HG03060 (cell line): ENCODE measurements around the gene ZDHHC18.
A peak's percentile ranks its signal among the peaks of the same experiment; 100 is the strongest.
"Not testable (repeated sequence)": the region's sequence is repeated elsewhere in the genome, so short reads cannot be mapped to it uniquely, and the experiment has no call there.

Experiments
- ATAC-seq: cut with Tn5 transposase; IDR thresholded peaks from one replicate; pipeline ENCODE4 v1.9.1; 2021; ENCODE audit warnings: low read depth, moderate number of reproducible peaks; ENCODE audit not compliant: unreplicated experiment

ZDHHC18 gene

DNA sequence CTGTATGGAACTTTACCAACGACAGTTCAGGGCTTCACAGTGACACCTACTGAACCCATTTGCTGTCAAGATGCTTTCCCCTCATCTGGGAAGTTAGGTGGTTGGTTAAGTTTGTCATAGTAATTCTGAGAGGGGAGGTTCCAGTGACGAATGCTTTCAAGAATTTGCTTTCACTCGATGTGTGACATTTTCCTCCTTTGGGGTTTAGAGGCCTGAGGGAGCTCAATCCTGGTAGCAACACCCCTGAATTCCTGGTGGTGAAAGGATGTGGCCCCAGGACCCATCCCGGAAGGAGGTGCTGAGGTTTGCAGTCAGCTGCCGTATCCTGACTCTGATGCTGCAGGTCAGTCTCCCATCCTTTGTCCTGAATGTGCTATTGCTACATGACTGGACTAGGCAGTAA, 35.9 kb upstream of the ZDHHC18 start:
- ATAC-seq: no peak

DNA sequence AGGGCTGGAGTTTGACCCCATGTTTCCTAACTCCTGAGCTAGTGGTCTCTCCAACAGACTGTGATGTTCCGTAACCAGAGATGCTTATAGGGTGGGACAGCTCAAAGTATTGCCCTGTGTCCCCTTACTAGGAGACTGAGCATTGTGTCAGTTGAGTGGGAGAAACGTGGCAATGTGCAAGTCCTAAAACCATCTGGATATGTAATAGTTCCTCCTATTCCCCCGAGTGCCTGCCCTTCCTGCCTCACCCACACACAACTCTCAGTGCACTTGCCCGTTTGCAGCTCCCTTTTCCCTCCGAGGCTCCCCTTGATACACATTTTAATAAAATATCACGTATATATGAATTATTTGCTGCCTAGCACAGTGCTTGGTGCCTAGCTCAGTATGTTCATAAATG, 35.3 kb upstream of the ZDHHC18 start:
- ATAC-seq: no peak

DNA sequence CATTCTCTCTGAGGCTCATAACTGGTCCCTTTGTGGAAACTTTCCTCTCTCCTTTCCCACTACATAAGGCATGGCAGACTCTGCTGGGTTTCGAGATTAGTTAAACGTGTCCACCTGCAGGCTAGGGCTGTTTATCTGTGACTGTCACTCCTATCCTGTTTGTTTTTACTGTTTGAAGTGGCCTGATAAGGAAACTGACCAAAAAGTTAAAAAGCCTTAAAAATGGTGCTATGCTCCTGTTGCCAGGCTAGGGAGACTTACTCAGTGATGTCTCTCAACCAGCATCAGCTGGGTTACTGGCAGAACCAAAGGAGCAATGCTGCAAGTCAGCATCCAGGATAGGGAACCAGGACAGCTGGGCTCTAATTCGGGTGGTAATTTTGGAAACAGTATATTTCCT, 34.9 kb upstream of the ZDHHC18 start:
- no peak for ATAC-seq

DNA sequence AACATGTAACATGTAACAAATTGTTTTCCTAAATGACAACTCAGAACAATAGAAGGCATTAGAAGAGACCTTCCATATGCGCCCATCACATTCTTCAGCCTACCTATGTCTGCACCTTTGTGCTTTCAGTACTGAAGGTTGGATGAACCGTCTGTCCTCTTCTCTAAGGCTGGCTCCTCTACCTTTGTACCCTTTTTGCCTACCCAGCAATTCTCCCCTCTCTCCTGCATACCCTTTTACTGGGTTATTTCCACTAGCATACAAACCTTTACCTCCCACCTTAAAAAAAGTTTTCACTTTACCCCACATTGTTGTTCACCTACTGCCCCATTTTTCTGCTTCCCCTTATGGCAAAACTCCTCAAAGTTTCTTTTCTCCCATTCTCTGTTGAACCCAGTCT, 33.6 kb upstream of the ZDHHC18 start:
- ATAC-seq: no peak

DNA sequence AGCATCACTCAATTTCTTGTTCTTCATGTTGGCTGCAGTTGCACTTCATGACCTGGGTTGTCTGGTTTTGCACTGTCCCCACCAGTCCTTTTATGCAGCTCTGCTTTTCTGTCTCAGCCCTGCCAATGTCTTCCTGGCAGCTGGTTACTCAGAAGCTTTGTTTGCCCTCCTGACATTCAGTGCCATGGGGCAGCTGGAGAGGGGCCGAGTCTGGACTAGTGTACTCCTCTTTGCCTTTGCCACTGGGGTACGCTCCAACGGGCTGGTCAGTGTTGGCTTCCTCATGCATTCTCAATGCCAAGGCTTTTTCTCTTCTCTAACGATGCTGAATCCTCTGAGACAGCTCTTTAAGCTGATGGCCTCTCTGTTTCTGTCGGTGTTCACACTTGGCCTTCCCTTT, 32.1 kb upstream of the ZDHHC18 start:
- no peak for ATAC-seq

DNA sequence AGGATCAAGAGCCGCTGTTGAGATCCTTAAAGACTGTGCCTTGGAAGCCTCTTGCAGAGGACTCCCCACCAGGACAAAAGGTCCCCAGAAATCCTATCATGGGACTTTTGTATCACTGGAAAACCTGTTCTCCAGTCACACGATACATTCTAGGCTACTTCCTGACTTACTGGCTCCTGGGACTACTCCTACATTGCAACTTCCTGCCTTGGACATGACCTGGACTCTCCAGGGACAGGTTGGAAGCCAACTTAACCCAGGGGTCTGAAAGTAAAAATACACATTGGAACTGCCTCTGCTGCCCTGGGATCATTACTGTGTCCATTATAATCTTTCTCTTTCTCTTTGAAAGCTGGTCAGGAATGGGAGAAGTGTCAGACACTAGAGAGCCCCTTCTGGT, 28.9 kb upstream of the ZDHHC18 start:
- no peak for ATAC-seq

DNA sequence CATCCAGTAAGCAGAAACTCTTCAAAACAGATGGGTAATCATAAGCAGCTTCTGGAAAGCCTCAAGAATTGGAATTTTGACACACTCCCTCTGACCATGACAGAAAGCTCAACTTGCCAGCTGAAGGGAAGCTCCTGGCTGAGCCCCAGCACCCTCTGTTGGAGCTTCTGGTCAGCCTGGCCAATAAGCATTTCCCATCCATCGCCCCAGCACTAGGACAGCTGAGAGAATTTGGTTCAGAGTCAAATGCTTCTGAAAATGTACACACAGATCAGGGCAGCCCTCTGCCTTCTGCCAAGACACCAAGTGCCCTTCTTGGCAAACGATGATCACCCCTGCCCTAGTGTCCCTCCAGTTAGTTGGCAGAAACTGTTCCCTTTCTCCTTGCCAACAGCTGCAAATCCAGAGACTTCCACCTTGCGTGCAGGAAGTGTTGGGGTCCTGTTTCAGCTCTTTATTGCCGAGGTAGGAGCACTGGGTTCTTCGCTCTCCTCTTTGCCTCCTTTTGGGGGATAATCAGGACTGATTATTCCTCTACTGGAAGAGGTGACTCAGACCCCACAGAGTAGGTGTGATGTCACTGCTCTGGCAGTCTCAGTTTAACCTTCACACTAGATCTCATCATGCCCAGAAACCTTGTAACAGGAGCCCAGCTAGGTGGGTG, 26.9 kb upstream of the ZDHHC18 start:
- no peak for ATAC-seq

DNA sequence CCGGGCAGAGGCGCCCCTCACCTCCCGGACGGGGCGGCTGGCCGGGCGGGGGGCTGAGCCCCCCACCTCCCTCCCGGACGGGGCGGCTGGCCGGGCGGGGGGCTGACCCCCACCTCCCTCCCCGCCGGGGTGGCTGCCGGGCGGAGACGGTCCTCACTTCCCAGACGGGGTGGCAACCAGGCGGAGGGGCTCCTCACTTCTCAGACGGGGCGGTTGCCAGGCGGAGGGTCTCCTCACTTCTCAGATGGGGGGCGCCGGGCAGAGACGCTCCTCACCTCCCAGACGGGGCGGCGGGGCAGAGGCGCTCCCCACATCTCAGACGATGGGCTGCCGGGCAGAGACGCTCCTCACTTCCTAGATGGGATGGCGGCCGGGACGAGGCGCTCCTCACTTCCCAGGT, 22.6 kb upstream of the ZDHHC18 start:
- ATAC-seq: not testable (repeated sequence)

DNA sequence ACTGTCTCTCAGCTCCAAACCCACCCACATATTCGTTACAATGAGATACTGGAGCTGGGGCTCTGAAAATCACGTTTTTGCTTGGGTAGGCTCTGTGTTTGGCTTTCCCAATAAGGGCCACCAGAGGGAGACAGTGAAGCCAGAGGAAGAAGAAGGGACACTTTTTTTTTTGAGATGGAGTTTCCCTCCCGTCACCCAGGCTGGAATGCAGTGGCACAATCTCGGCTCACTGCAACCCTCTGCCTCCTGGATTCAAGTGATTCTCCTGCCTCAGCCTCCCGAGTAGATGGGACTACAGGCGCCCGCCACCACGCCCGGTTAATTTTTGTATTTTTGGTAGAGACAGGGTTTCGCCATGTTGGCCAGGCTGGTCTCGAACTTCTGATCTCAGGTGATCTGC, 16.4 kb upstream of the ZDHHC18 start:
- not testable (repeated sequence) for ATAC-seq

DNA sequence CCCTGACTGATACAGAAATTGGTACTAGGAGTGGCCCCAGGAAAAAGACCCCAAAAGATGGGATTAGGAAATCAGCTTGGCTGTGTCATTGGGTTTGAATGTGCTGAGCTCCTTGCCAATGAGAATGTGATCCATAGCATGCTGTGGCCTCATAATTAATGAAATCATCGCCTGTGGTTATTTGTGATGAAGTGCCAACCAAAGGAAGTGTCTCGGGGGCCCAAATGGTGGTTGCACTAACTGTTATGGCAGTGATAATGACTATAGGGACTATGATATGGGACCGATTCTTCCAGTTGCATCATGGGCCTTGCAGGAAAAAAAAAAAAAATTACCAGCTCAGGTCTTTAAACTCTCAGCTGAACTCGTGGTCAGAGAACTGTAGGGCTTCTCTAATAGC, 15.4 kb upstream of the ZDHHC18 start:
- ATAC-seq: no peak

DNA sequence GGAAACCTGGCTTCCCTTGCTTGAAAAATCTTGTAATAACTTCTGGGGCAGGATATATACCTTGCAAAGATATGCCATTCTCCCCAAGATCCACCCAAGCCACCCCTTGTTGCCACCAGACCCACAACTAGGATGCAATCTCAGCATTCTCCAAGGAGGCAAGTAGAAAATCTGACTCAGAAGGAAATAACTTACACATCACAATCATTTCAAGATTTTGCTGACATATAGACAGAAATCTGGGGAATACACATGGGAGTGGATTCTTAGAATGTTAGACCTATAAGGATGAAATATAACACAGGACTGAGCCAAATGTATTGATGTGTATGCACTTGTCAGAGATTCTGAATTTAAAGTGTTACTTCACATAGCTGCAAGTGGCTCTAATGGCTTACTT, 14.8 kb upstream of the ZDHHC18 start:
- no peak for ATAC-seq

DNA sequence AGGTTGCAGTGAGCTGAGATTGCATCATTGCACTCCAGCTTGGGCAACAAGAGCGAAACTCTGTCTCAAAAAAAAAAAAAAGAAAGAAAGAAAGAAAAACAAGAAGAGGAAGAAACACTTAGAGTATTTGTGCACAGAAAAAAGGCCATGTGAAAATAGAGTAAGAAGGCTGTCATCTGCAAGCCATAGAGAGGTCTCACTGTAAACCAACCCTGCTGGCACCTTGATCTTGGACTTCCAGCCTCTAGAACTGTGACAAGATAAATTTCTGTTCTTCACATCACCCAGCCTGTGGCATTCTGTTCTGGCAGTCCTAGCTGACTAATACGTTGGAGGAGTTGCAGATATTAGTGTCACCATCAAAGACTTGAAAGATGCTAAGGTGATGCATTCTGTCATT, 12.1 kb upstream of the ZDHHC18 start:
- no peak for ATAC-seq

DNA sequence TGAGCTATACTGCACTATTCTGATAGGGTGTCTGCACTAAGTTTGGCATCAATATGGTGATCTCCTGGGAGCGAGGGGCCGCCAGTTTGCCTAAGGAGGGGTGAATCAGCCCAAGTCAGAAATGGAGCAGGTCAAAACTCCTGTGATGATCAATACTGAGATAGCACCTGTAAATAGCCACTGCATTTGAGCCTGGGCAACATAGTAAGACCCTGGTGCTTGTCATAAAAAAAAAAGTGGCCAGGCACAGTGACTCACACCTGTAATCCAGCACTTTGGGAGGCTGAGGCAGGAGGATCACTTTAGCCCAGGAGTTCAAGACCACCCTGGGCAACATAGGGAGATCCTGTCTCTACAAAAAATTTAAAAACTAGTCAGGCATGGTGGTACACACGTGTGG, 11.6 kb upstream of the ZDHHC18 start:
- no peak for ATAC-seq

DNA sequence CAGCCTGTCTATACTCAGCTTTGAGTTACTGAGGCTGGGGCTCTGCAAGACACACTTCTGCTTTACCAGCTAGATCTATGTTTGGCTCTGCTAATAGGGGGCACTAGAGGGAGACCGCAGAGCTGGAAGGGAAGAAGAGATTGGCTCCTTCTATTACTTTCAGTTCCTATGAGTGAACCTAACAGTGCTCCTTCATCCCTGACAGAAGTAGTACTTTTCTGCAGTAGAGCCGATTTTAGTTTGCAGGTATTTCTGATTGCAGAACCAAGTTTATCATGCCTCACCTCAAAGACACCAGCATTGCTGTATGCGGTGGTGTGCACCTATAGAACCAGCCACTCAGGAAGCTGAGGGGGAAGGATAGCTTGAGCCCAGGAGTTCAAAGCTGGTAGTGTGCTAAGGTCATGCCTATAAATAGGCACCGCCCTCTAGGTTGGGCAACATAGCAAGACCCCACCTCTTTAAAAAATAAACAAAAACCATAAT, 5.7 kb upstream of the ZDHHC18 start:
- ATAC-seq: peak; percentile 67

DNA sequence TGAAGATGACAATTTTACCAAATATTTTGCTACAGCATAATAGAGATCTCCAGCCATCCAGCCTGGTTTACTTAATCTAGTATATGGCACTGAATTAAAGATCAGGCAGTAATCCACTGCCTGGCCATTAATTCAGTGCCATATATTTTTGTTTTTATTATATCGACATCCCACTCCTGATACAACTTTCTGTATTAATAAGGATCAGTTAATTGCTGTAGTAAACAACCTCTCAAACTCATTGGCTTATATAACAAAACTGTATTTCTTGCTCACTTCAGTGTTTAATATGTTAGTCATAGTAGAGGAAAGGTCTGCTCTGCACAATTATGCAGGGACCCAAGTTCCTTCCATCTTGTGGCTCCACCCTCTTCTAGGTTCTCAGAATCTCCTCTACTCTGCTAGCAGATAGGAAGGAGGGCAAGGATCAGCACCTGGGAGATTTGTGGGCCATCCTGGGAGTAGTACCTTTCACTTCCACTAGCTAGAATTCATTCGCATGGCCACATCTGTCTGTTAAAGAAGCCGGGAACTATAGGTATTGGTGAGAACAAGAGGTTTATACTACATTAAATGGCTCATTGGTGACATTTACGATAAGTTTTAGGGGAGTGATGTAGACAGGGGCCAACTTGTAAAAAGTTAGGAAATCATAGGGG, 3.6 kb upstream of the ZDHHC18 start:
- no peak for ATAC-seq

DNA sequence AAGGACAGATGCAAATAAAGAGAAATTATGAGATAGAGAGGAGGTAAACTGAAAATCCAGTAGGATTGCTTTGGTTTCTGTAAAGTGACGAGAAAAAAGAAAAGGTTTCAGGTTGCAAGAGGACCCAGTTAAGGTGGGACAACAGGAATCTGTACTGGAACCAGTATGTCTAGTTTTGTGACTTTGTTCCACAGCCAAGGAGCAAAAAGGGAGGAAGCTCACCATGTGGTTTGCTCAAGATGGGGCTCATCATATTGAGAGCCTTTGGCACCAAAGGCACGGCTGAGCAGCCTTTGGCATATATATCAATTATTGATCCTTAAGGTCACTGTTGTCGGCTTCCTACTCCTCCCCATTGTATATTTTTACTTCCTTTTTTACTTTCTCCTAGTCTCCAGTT, 1.8 kb upstream of the ZDHHC18 start:
- no peak for ATAC-seq

DNA sequence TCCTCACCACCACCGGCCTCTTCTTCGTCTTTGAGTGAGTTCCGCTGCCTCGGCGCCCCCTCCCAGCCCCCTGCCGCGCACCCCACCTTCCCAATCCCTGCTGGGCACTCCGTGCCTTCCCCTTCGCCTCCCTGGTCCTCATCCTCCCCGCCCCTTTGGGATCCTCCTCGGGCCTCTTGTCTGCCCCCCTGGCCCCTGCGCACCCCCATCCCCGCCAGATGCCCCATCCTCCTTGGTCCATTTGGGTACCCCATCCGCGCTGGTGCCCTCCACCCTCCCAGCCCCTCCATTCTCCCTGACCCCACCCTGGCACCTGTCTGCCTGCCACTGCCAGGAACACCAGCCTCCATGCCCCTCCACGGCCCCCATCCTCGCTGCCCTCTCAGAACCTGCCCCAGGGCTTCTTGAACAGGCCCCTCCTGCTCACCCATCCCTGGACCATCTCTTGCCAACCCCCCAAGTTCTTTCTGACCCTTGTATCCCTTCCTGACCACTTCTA, 667 bp downstream of the ZDHHC18 start:
- ATAC-seq: no peak

DNA sequence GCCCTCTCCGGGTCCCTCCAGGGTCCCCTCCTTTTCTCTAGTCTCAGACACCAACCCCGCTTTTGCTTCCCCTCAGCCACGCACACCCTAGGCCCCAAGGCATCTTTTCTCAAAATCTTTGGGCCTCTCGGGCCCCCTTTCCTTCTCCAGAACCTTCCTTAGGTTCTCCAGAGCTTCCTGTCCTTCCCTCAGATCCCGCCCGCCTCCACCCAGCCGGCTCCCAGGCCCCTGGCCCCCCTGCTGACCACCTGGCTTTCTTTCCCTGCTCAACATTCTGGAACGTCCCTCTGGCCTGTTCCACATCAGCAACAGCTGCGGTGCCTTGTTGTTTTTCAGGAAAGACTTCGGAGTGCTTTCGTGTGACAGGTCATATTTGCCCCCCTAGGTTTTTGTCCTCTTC, 1.2 kb downstream of the ZDHHC18 start:
- no peak for ATAC-seq

DNA sequence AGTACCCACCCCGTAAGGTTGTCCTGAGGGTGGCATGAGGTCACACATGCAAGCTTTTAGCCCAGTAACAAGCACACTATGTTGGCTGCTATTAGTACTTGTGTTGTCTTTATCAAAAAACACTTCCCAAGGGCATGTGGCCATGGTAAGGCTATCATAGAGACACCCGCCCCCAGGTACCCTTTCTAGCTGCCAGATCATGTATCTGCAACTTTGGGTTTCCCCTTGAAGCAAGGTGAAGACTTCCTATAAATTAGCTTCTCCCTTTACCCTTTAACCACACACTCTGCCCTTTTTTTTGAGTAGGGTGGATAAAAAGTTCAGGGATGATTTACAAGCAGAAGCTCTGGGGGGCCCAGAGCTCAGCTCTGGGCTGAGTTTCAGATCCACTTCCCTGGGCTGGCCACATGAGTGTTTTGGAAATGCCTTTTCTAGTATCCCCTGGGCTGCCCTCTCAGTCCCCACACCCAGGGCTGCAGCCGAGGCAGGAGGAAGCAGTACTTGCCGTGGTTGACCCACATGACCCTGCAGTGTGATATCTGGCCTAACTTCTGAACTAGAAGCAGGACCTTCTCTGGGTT, 2.0 kb downstream of the ZDHHC18 start:
- ATAC-seq: no peak

DNA sequence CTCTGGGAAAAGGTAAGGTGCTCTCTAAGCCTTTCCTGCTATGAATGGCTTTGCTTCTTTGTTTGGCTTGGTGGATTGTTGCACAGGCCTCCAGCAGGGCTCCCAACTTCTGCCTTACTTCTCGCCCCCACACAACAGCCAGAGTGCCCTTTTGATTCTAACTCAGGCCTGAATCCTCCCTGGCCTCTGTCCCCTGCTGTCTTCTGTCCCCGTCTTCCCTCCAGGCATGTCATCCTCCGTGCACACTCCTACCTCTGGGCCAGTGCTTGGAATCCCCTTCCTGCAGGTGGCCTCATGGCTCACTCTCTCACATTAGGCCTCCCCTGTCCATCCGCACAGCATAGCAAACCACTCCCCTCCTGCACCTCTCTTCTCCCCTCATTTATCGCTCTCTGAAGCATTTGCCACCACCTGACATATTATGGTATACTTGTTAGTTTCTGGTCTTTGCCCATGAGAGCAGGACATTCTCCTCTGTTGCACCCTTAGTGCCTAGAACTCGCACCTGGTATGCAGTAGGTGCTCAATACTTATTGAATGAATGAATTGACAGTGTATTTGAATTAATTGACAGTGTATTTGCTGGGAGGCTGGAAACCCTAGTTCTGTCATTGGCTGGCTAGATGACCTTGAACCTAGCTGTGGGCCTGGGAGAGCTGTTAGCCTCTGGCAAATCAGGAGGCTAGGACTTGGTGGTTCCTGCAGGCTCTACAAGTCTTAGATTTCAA, 2.9 kb downstream of the ZDHHC18 start:
- no peak for ATAC-seq

DNA sequence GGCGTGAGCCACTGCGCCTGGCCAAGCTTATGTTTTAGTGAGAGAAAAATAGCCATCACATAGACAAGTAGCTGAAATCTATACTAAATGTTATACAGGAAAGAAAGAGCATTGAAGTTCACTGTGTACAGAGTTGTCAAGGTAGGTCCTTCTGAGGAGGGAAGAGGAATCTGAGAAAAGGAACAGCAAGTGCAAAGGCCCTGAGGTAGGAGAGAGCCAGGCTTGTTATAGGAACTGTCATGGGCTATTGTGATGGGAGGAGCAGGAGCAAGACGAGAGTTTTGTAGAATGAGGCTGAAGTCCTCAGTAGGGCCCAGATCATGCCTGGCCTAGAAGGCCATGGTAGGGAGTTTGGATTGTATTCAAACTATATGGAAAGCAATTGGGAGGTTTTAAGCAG, 4.6 kb downstream of the ZDHHC18 start:
- no peak for ATAC-seq
